ENCODE measurements around the gene HOXC4.

DNA sequence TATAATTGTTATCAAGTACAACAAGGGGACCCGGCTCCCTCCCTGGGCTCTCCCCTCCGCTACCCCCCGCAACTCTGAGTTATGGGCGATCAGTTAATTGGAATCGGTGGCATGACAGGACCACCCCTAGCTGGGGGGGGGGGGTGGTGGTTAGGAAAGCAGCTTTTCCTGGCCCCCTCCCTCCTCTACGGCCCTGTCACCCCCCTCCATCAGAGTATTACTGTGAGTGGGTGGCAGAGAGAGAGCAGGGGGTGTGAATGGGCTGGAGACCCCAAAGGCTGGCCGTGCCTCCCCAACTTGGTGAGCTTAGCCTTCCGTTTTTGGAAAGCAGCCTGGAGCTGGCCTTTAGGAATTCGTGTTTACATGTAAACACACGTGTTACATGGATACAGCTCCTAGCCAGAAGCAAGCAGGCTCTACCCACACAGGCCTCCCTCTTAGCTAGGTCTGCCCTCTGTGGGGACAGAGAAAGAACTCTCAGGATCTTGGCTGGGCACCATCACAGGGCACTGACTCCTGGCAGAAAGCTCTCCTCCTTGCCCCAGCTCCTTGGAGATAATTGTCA lies 1.1 kb upstream of the HOXC4 start:
- TF ChIP-seq, protein P1, sequence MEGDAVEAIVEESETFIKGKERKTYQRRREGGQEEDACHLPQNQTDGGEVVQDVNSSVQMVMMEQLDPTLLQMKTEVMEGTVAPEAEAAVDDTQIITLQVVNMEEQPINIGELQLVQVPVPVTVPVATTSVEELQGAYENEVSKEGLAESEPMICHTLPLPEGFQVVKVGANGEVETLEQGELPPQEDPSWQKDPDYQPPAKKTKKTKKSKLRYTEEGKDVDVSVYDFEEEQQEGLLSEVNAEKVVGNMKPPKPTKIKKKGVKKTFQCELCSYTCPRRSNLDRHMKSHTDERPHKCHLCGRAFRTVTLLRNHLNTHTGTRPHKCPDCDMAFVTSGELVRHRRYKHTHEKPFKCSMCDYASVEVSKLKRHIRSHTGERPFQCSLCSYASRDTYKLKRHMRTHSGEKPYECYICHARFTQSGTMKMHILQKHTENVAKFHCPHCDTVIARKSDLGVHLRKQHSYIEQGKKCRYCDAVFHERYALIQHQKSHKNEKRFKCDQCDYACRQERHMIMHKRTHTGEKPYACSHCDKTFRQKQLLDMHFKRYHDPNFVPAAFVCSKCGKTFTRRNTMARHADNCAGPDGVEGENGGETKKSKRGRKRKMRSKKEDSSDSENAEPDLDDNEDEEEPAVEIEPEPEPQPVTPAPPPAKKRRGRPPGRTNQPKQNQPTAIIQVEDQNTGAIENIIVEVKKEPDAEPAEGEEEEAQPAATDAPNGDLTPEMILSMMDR (IDR thresholded peaks at IDR 0.05): no peak
- TF ChIP-seq POLR2A (IDR thresholded peaks at IDR 0.05): no peak
